Measurements from ENCODE around the gene TBC1D22A.

The TBC1D22A gene

DNA sequence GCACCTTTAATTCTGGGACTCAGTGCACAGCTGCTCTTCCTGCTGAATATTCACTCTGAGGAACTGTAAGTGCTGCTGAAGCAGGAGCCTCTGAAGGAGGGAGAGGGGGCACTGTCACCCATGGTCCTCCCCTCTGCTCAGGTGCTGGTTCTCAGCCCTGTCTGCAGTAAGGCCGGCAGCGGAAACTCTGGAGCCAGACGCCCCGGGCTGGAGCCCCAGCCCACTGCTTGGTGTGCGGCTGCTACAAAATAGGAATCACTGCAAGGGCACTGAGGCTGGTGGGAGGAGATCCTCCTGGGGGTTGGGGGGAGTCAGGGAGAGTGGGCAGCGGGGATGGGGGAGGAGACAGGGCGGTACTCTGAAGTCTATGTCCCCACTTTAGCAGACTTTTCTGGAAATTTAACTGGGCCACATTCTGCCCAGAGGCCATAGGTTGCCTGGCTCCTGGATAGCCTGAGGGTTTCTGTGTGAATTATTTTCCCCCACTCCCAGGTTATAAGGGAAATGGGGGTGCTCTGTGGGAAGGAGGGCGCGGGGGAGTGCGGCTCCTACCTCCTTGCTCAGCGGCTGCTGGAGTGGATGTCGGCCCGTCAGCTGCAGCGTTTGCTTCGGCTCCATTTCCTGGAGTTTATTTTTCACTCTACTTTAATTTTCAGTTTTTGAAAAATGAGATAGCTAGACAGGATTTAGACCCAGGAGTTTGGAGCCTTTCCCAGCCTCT lies 33.6 kb downstream of the TBC1D22A start:
- DNase-seq (ENCODE audit: low read depth in 2 of 2): no peak

GRCh38 chr22:46796566-46797195 lies 34.2 kb downstream of the TBC1D22A start:
- DNase-seq (ENCODE audit: low read depth in 2 of 2): no peak

DNA sequence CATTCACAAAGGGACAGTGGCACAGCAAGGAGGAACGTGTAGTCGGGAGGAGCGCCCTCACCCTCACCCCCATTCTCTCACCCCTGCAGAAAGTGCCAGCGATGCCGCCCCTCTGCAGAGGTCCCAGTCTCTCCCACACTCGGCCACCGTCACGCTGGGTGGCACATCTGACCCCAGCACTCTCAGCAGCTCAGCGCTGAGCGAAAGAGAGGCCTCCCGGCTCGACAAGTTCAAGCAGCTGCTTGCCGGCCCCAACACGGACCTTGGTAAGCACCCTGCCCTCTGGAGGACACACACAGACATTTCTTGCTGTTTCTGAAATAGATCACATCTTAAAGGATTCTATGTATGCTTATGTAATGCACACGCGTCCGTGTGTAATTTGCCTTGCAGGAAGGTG lies 34.9 kb downstream of the TBC1D22A start:
- DNase-seq (ENCODE audit: low read depth in 2 of 2): no peak

GRCh38 chr22:46798041-46798365 lies 35.6 kb downstream of the TBC1D22A start:
- DNase-seq (ENCODE audit: low read depth in 2 of 2): no peak

DNA sequence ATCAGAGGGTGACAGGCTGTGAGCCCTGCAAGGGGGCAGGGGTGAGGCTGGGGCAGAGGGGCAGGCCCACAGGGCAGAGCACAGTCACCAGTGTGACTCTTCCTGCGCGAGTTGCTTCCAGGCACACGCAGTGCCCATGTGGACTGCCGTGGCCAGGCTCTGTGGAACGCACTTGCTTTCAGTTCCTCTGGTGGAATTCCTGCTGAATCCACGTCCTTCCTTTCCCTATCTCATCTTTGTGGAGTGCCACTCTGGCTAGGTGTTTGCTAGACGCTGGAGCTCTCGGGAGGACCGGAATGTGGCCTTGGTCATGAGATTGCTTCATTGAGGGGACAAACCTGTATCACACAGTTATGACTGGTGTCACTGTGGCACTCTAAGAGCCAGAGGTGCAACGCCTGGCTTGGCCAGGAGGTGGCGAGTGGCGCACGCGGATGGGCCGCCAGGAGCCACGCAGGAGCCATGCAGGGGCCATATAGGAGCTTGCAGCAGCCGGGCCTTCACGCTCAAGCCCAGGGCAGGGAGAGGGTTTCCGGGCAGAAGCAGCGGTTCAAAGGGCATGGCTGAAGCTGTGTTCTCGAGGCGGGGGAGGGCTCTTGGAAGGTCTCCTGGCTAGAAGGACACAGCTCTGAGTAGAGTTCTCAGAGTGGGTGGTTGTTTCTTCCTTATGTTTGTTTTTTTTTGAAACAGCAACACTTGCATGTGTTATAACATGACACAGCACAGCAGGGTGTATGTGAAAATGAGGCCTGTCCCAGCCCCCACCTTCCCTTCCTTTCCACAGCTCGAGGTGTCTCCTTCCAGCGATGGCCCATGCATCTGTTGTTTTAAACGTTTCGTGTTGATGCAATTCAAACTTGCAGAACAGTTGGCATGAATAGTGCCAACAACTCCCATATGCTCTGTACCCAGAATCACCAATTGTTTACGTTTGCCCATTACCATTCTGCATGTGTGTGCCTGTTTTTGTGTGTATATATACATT lies 36.2 kb downstream of the TBC1D22A start:
- DNase-seq (ENCODE audit: low read depth in 2 of 2): peak; percentile 46 to 48

DNA sequence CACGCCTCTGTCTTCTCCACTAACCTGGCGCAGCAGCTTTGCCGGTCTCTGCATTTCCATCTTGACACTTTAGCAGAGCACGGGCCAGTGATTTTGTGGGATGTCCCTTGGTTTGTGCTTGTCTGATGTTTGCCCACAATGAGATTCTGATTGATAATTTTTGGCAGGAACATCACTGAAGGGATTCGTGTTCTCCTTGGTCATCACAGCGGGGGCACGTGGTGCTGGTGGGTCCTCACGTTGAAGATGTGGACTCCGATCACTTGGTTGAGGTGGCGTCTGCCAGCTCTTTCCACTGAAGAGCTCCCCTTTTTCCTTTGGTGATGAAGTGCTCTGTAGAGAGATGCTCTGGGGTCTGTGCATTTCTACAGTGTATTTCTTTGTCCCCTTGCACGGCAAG lies 37.2 kb downstream of the TBC1D22A start:
- no peak for DNase-seq (ENCODE audit: low read depth in 2 of 2)

DNA sequence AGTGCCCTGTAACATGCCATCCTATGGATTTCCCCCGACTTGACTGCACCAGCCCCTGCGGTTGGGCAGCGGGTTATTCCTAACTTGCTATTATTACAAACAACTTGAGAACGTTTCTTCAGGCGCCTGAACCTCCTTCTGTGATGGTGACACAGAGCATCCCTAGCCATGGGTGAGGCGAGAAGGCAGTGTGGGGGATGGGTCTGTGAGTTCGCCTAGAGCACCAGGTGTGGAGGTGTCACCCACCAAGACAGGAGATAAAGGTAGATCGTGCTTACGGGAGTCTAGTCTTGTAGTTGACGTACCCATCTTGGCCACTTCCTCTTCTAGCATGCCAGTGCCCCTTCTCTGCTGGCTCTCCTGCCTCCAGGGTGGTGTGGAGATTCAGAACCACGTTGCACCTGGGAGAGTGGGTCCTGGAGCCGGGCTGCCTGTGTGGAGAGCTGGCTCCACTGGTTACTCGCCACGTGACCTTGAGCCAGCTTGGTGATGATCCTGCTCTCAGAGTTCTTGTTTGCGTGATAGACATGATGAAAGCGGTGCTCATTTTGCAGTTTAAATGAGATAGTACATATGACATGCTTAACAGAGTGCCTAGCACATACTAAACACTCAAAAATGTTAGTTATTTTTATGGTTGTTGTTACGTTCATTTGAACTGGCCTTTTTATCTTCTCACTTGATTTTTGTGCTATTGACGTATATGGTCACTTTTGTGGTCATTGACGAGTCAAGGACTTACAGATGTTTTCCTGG lies 37.8 kb downstream of the TBC1D22A start:
- no peak for DNase-seq (ENCODE audit: low read depth in 2 of 2)

GRCh38 chr22:46801331-46801811 lies 38.9 kb downstream of the TBC1D22A start:
- DNase-seq (ENCODE audit: low read depth in 2 of 2): no peak

DNA sequence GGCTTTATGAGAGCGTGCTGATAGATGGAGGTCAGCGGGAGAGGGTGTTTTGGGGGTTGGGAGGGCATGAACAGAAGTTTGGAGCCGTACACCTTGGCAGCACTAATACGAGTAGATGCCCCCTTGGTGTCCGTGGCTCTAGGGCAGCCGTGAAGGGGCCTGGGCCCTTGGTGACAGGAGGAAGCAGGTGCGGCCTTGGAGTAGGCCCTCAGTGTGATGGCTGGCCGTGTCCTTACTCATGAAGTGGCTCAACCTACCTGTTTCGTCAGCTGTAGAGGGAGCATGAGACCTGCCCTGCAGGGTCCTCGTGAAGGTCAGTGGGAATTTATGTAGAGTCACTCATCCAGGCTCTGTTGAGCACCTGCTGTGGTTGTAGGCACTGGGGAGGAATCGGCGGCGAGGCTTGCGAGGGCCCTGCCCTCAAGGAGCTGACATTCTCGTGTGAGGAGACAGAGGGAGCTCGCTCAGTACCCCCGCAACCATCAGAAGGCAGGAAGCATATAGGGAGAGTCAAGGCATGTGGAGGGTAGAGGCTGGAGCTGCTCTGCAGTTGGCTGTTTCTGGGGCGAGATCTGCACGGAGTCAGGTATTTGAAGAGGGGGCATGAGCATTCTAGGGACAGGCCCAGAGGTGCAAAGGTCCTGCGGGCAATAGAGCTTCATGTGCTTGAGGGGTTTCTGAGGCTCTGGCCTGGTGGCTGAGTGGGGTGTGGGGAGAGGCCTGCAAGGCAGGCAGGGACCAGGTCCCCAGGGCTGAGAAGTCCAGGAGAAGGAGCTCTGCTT lies 39.6 kb downstream of the TBC1D22A start:
- DNase-seq (ENCODE audit: low read depth in 2 of 2): no peak

DNA sequence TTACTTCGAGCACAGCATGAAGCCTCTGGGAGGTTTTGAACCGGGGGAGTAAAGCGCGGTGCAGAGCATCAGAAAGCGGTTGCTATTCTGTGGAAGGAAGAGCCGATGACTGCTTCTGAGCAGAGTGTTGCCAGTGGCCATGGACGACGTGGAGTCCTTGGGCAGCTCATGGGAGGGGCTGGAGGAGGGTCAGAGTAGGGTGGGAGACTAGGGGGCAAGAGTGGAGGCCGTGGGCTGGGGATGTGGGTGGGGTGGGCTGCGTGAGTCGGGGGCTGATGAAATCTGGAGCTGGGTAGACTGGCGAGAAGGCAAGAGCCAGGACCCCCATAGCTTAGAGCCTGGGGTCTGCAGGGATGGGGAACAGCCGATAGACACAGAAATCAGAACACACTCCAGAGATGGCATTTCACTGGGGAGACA lies 40.2 kb downstream of the TBC1D22A start:
- no peak for DNase-seq (ENCODE audit: low read depth in 2 of 2)

DNA sequence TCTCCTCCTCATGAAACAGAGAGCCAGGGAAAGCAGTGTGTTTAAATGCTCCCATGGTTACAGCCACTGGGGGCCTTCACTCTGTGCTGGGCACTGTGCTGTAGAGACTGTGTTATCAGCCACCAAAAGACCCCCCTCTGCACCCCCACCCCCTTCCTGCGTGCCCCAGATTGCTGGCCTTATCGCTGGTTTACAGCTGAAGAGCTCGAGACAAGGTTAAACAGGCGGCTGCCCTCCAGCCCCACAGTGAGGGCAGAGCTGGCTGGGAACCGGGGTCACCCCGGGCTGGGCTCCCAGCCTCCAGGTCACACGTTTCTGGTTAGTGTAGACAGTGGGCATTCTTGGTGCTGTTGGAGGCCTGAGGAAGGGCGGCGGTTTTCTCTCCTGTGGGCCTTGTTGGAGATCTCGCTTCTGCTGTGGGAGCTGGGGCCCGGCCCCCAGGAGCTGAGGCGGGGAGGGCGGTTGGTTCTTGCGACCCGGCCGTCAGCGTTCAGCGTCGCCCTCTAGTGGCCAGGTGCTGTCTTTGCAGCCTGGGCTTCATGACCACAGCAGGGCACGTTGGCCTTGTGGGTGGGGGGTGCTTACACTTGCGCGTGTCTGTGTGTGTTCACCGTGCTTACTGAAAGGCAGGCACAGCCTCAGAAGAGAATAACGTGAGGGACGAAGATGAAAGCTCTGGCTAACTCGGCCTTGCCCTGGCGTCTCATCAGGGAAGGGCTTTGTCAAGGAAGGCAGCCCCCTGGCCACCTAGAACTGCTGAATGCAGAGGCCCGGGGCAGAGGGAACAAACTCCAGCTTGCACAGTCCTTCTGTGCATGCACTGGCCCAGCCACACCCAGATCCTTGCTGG lies 40.8 kb downstream of the TBC1D22A start:
- peak; percentile 40 to 46 for DNase-seq (ENCODE audit: low read depth in 2 of 2)

GRCh38 chr22:46803936-46804335 lies 41.5 kb downstream of the TBC1D22A start:
- no peak for DNase-seq (ENCODE audit: low read depth in 2 of 2)

DNA sequence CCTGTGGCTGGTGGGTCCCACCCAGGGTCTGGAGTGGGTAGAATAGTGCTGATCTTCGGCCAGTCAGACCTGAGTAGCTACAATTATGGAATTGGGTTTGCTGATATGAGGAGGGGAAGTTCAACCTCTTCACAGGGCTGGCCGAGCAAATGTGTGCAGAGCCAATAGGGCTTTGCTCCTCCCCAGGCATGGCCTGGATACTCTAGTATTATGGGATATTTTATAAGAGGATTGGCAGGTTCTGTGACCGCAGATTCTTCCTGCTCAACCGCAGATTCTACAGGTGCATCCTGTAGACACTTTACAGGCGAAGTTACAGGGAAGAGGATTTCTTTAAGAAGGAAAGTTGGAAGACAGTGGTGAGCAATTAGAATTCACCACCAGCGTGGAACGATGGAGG lies 44.3 kb downstream of the TBC1D22A start:
- no peak for DNase-seq (ENCODE audit: low read depth in 2 of 2)

DNA sequence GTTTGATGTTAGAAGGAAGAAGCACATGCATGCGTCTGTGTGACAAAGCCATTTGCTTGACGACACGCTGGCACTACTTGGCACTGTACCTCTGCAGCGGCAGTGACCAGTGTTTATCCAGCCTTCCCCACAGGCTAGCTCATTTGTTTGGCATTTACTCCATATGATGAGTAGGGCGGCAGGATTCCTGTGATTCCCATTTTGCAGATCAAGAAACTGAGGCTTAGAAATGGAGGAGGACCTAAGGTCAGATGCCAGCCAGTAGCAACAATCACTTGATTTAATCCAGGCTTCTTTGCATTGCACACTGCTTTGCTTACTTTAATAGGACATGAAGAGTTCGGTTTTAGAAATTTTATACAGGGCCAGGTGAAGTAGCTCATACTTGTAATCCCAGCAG lies 45.0 kb downstream of the TBC1D22A start:
- DNase-seq (ENCODE audit: low read depth in 2 of 2): no peak

GRCh38 chr22:46809153-46809885 lies 46.9 kb downstream of the TBC1D22A start:
- DNase-seq (ENCODE audit: low read depth in 2 of 2): no peak

- no peak for DNase-seq (ENCODE audit: low read depth in 2 of 2)
Measured at GRCh38 chr22:46810856-46811786, 48.7 kb downstream of the TBC1D22A start.

- DNase-seq (ENCODE audit: low read depth in 2 of 2): no peak
Measured at GRCh38 chr22:46812034-46812605, 49.7 kb downstream of the TBC1D22A start.

DNA sequence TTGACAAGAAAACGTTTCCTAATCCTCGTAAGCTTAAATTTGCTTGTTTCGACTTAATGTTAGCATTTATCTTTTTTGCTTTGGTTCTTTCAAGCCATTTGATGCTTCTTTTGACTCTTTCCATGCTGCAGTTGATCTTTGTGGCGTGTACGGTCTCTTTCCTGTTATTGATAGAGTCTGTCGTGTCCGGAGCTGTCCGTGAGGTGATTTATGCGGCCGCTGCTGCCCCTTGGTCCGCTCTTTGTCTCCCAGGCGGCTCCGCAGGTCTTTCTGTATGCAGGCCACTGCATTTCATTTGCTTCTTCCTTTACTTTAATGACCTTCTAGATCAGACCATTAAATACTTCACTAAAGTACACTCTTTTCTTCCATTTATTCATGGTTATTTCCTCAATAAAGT lies 50.3 kb downstream of the TBC1D22A start:
- no peak for DNase-seq (ENCODE audit: low read depth in 2 of 2)

Measured in stimulated activated CD8-positive, alpha-beta memory T cell treated with anti-CD3 and anti-CD28 coated beads, Interleukin-15, amount 100 ng/mL, for 4 hours (primary cell).